NB4 (cell line): Measurements from ENCODE around the gene CYP4F11.
"Not testable (repeated sequence)": the region's sequence is repeated elsewhere in the genome, so short reads cannot be mapped to it uniquely, and the experiment has no call there.

ENCODE experiments used
- CTCF ChIP-seq: IDR thresholded peaks from one replicate; pipeline ENCODE4 v1.5.1; 2012; ENCODE audit warnings: low read depth, low read length
- MAX ChIP-seq: IDR thresholded peaks from 2 replicates; pipeline ENCODE4 v1.6.1; 2011; ENCODE audit warnings: low read depth, low read length

GRCh38 chr19:15902898-15903297 lies 31.4 kb downstream of the CYP4F11 start:
- TF ChIP-seq CTCF, MAX: not testable (repeated sequence)
